Hematopoietic multipotent progenitor cell treated with erythropoietin and hydrocortisone succinate and interleukin-3 and kit ligand, for 15 days (in vitro differentiated cells): ENCODE measurements around the gene IGF2R.
A peak's percentile ranks its signal among the peaks of the same experiment; 100 is the strongest.

Source experiments
- DNase-seq: peaks from one replicate; pipeline ENCODE4 v3.0.0-alpha.2; 2015; ENCODE audit warnings: low spot score

IGF2R gene

DNA sequence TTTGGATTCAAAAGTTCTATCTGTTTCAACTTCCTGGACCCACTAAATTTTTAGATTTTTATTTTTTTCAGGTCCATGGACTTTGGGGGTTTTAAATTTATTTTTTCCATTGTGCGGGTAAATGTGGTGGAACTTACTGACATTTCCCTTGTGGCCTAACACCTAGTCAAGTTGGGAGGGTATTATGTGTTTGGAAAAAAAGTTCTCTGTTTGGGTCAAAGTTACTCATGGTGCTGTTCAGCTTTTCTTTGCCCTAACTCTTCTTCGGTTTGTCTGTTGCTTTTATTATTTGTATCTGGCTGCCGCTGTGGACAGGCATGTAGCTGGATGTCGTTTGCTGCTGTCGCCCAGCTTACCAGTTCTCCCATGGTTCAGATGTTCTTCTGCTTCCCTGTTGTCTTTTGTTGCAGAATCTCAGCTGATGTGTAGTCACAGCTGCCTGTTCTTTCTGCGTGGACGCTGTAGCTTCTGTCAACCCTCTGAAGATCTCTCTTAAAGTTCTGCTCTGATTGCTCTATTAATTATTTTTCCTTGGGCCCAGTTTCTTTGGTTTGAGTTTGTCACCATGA, 7.9 kb downstream of the IGF2R start:
- no peak for DNase-seq

DNA sequence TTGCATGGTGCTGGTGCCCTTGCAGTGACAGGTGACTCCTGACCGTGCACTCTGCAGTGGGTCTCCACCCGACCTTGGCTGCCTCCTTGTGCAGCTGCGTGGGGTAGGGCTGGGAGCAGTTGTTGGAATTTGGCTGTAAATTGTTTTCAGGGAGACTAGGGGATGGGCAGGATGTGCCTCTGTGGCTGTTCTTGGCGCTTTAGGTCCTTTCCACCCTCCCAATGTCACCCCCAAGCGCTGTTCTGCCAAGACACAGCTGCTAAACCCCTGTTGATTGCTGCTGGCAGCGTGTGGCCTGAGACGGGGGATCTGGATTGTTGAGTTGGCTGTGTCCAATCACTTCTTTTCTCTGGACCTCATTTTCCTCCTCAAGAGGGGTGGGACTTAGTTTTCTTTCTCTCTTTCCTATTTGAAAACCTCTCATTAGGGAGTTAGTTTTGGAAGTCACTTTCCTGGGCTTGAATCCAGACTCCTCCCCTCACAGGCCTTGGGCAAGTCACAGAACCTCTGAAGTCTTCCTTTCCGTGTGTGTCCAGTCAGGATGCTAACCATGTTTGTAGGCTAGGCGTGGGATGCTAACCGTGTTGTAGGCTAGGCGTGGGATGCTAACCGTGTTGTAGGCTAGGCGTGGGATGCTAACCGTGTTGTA, 8.5 kb downstream of the IGF2R start:
- DNase-seq: peak; percentile 24

- no peak for DNase-seq
Observed at GRCh38 chr6:159977904-159978268, 9.0 kb downstream of the IGF2R start.

DNA sequence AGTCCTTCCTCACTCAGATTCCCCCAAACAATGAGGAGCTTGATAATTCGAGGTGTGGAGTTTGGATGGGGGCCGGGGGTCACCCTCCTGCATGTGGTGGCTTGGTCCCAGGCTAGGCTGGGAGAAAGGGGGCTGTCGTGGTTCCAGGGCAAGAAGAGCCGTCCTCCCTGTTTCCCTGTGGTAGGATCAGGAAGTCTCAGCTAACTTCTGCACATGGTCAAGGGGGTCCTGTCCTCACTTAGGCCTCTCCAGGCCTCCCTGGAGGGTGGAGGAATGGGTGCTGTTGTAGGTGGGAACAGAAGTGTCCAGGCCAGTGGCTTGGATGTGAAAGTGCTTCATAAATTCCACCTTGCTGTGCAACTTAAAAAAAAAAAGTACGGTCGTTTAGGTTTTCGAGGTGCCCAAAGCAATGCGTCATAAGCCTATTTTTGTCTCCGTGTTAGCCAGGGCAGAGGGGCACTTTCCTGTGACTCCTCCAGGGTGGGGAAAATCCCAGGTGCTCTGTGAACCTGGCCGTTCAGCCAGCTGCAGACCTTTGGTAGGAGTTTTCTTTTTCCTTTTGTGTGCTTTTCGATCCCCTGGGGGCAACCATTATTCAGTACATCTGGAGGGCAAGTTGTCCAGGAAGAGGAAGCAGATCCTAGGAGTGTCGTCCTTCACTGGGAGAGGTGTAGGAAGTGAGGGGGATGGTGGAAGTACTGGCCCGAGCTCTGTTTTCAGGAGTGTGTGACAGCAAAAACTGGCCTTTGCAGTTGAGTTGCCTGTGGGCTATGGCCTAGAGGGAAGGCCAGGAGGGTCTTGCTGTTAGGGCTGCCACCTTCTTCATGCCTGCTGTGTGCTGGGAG, 9.6 kb downstream of the IGF2R start:
- no peak for DNase-seq

- peak; percentile 22 for DNase-seq
Observed at GRCh38 chr6:159979136-159979874, 10.4 kb downstream of the IGF2R start.

DNA sequence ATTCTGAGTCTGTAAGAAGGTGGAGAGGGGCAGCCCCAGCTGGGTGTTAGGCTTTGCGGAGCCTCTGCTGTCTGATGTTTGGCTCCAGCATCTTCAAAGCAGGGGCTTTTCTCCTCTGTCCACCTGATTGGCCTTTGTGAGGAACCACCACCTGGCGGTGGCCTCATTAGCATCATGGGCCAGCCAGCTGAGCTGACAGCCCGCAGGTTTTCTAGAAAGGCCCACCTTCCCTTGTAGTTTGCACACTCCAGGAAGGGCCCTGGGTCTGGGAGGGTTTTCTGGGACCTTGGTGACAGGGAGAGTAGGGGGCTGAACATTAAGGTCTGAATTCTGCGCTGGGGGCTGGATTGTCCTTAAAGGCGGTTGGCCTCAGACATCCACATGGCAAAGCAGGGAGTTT, 11.6 kb downstream of the IGF2R start:
- DNase-seq: no peak

DNA sequence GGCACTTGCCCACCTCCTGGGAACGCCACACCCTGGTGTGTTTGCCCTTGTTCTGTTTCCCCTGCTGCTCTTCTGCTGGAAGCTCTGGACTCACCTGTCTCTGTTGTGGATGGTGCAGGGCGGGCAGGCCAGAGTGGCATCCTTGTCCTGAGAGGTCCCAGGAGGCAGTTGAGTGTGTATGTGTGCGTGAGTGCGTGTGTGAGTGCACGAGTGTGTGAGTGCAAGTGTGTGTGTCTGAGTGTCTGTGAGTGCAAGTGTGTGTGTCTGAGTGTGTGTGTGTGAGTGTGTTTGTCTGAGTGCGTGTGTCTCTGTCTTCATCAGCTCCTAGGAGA, 12.2 kb downstream of the IGF2R start:
- DNase-seq: no peak

DNA sequence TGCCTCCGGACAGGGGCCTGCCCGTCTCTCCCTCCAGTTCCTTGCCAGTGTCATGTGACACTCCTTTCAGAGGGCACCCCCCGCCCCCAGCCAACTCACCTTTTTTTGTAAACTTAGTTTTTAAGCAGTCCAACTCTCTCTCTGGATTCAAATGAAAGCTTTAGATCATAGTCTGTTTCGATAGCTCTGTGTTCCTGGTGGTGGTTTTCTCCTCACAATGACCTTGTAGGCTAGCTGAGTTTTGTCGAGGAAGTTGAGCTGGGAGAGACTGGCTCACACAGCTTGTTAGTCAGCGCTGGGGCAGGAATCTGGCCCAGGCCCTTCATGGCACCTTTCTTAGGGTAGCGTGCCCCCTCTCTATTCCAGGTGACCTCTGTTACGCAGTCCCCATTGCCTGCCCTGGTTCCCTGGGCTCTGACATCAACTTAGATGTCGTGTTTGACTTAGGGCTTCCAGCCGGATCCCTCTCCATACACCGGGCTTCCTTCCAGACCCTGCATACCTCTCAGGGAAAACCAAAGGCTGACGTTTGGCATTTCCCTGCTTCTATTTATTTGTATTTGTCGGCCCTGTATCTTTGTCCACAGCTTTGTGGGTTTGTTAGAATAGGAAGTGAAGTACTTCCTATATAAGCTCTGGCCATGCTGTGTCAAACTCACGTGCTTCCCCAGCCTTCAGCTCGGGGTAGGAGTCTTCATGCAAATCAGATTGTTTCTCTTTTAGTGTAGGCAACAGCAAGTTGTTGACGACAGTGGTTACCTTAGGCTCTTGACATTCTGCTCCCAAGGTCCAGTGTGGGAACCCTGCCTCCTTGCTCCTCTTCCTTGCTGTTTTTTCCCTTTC, 12.7 kb downstream of the IGF2R start:
- DNase-seq: no peak

- DNase-seq: no peak
Observed at GRCh38 chr6:159982731-159983506, 14.0 kb downstream of the IGF2R start.

GRCh38 chr6:159983641-159984080, 14.8 kb downstream of the IGF2R start:
- DNase-seq: no peak

DNA sequence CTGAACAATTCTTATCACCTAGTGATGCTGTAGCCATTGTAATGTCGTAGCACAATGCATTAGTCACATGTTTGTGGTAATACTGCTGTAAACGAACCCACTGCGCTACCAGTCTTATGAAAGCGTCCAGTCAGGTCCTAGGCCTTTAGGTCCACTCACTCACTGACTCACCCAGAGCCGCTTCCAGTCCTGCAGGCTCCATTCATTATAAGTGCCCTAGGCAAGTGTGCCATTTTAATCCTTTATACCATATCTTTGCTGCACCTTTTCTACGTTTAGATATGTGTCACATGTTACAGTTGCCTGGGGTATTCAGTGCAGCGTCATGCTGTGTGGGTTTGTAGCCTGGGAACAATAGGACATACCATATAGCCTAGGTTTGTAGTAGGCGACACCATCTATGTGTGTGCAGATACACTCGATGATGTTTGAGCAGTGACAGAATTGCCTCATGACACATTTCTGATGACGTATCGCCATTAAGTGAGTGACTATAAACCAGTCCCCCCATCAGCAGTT, 15.4 kb downstream of the IGF2R start:
- DNase-seq: no peak

- DNase-seq: no peak
Observed at GRCh38 chr6:159985296-159985945, 16.5 kb downstream of the IGF2R start.

DNA sequence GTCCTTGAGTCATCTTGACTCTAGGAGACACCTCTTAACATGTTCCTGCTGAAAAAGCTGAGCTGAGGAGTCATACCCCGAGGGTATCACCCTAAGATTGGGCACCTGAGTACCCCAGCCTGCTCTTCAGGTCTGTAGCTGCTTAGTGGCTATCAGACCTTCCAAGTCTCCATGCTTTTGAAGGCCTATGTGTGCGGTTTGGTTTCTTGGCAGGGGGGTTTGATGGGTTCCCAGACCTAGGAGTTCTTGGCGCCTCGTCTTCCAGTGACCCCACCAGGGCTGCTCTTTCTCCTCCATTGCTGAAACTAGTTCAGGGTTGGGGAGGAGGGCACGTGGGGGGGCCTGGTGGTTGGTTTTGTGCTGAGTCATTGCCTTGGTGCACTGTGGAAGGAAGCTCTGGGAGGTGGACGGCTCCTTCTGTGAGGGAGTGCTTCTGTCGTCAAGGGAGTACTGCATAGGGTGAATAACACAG, 20.1 kb downstream of the IGF2R start:
- peak; percentile 49 for DNase-seq

GRCh38 chr6:159989492-159990480, 20.9 kb downstream of the IGF2R start:
- no peak for DNase-seq

GRCh38 chr6:159992366-159992765, 23.5 kb downstream of the IGF2R start:
- DNase-seq: no peak

- no peak for DNase-seq
Observed at GRCh38 chr6:159995405-159995804, 26.5 kb downstream of the IGF2R start.

DNA sequence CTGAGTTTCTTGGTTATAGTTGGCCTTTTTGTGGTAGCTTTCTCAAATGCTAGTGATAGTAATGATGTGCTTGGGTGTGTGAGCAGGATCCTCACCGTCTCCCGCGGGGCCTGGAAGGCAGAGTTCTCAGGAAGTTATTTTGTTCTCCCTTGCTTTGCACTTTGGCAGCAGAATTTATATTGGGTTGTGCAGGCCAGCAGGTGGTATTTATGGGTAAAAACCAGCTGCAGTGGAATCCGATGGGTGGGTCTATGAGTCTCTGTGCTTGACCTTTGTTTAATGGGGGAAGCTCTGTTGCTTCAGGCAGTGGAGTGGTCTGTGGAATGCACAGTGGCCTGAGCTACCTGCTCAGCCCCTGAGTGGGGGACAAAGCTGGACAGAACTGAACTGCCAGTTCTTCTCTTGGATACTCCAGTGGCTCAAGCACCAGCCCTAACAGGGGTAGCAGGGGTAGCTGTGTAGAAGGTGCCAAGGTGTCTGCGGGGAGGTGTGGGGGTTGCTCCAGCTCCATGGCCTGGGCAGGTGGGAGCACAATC, 27.3 kb downstream of the IGF2R start:
- no peak for DNase-seq
